ENCODE measurements around the gene WDR41. TPM values are rescaled to one million over a fixed set of nuclear protein-coding genes. Genes with fewer than 3 reads are reported as not detected.

WDR41 gene
- total and polyA plus RNA-seq, 2 of the 4 experiments (the other 2 are of a cell fraction): 38.1 to 72.1 TPM

DNA sequence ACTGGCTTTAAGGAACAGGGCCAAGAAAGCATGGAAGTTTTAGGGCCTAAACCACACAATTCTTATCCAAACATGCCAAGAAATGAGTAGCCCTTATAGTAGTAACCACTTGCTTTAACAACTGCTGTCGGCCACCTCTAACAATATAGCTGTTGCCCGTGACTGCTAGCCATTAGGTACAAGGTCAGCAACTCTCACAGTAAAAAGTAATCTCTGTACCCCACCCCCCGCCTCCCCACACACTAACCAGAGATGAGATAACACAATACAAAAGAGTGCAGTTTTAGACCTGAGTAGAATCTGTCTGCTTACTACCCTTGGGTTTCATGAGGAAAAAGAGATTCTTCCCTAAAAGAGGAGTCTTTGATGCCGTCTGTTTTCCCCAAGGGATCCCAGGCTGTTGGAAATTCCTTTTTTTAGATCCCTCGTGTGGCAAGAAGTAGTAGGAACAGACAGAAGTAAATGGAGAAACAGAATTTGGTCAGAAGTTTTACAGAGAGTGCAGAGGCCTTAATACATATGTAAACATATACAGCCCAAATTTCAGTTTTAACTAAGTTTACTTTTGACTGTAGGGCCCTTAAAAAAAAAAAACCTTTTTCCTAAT lies 94.3 kb downstream of the WDR41 start:
- H4K20me1 ChIP-seq (ENCODE audit: insufficient read depth, low read length): no peaks in the 10 kb centered on the region
- H3K18ac ChIP-seq (ENCODE audit: low read depth, low read length): no peak overlapping the region
- H3K27ac ChIP-seq (ENCODE audit: insufficient read depth, low read length): no peak overlapping the region
- no peak overlapping the region for H4K8ac ChIP-seq (ENCODE audit: low read depth in 2 of 2, low read length in 2 of 2)
- H2BK120ac ChIP-seq (ENCODE audit: low read depth, low read length): no peak overlapping the region
- peaks cover 7% of the 10 kb centered on the region; the same call in 1 of the 2 replicates for H3K27me3 ChIP-seq (ENCODE audit: control insufficient read depth, insufficient read depth, low read length)
- dilution Hi-C loops (cut with HindIII; ENCODE audit: low sequenced_read_pairs, unreplicated experiment) (no loop called here), intact Hi-C loops (cut with micrococcal nuclease) (no loop called here), in situ Hi-C loops (cut with MboI; ENCODE audit: low sequenced_read_pairs) (no loop called here)
- H3K14ac ChIP-seq (replicated peaks; ENCODE audit: low read depth, low read length): no peak overlapping the region
- no peaks in the 10 kb centered on the region for H3K79me1 ChIP-seq (ENCODE audit: low read depth in 1 of 2, low read length in 2 of 2)
- H2AK5ac ChIP-seq (ENCODE audit: low read depth, low read length): no peak overlapping the region
- H2AK9ac ChIP-seq (replicated peaks; ENCODE audit: low read depth, low read length, poor library complexity): no peak overlapping the region
- H3K4ac ChIP-seq (ENCODE audit: low read depth, low read length): no peak overlapping the region
- ATAC-seq (ENCODE audit: low read depth): no peak
- no peak overlapping the region for H3K4me2 ChIP-seq (ENCODE audit: low read depth, low read length)
- no peak for DNase-seq
- no peak for TF ChIP-seq POLR2A (IDR thresholded peaks at IDR 0.05; ENCODE audit: low read depth, low read length)
- no peak for TF ChIP-seq BHLHE40 (IDR thresholded peaks at IDR 0.05; ENCODE audit: low read depth, low read length)
- TF ChIP-seq MXI1 (IDR thresholded peaks at IDR 0.05; ENCODE audit: borderline replicate concordance, low read depth, low read length): no peak
- TF ChIP-seq NFE2L2 (IDR thresholded peaks at IDR 0.05; ENCODE audit: low read depth, low read length): no peak
- TF ChIP-seq, protein P1, sequence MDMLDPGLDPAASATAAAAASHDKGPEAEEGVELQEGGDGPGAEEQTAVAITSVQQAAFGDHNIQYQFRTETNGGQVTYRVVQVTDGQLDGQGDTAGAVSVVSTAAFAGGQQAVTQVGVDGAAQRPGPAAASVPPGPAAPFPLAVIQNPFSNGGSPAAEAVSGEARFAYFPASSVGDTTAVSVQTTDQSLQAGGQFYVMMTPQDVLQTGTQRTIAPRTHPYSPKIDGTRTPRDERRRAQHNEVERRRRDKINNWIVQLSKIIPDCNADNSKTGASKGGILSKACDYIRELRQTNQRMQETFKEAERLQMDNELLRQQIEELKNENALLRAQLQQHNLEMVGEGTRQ (IDR thresholded peaks at IDR 0.05; ENCODE audit: low read depth, low read length): no peak
- TF ChIP-seq, protein P2, sequence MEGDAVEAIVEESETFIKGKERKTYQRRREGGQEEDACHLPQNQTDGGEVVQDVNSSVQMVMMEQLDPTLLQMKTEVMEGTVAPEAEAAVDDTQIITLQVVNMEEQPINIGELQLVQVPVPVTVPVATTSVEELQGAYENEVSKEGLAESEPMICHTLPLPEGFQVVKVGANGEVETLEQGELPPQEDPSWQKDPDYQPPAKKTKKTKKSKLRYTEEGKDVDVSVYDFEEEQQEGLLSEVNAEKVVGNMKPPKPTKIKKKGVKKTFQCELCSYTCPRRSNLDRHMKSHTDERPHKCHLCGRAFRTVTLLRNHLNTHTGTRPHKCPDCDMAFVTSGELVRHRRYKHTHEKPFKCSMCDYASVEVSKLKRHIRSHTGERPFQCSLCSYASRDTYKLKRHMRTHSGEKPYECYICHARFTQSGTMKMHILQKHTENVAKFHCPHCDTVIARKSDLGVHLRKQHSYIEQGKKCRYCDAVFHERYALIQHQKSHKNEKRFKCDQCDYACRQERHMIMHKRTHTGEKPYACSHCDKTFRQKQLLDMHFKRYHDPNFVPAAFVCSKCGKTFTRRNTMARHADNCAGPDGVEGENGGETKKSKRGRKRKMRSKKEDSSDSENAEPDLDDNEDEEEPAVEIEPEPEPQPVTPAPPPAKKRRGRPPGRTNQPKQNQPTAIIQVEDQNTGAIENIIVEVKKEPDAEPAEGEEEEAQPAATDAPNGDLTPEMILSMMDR (conservative IDR thresholded peaks at IDR 0.05; ENCODE audit: low read depth, low read length): no peak
- no peak for TF ChIP-seq RFX5 (IDR thresholded peaks at IDR 0.05; ENCODE audit: low read depth, low read length)
- no peak for TF ChIP-seq MAZ (IDR thresholded peaks at IDR 0.05; ENCODE audit: borderline replicate concordance, low read depth, low read length)
- no peak for TF ChIP-seq CHD1 (IDR thresholded peaks at IDR 0.05; ENCODE audit: low read depth, low read length)
- TF ChIP-seq, protein P3, sequence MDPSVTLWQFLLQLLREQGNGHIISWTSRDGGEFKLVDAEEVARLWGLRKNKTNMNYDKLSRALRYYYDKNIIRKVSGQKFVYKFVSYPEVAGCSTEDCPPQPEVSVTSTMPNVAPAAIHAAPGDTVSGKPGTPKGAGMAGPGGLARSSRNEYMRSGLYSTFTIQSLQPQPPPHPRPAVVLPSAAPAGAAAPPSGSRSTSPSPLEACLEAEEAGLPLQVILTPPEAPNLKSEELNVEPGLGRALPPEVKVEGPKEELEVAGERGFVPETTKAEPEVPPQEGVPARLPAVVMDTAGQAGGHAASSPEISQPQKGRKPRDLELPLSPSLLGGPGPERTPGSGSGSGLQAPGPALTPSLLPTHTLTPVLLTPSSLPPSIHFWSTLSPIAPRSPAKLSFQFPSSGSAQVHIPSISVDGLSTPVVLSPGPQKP (IDR thresholded peaks at IDR 0.05; ENCODE audit: borderline replicate concordance, low read depth, low read length): no peak
- no peak for TF ChIP-seq CEBPB (IDR thresholded peaks at IDR 0.05; ENCODE audit: low read depth, low read length)
- TF ChIP-seq SMC3 (IDR thresholded peaks at IDR 0.05; ENCODE audit: low read depth, low read length): no peak
- TF ChIP-seq RAD21 (IDR thresholded peaks at IDR 0.05; ENCODE audit: low read length): no peak
- TF ChIP-seq FOS (IDR thresholded peaks at IDR 0.05; ENCODE audit: low read depth, low read length): no peak
- TF ChIP-seq MAFK (IDR thresholded peaks at IDR 0.05; ENCODE audit: low read depth, low read length): no peak
- no peak for TF ChIP-seq RCOR1 (IDR thresholded peaks at IDR 0.05; ENCODE audit: insufficient replicate concordance, low read length)
- CTCF ChIA-PET: interaction anchor here (0.6 to 0.7 kb wide), 2 partner anchors 149 to 1594 kb away, joined by 3 to 4 read pairs; no protein-coding TSS in a partner anchor
- whole genome bisulfite sequencing, 2 experiments (ENCODE audit: extremely low coverage in 2 of 2, insufficient read length in 1 of 2): 90% methylated on average over 2 of the region's 5 CpGs; no CpG with 5 or more reads in 1 of the 2 experiments
- no peaks in the 10 kb centered on the region for H3K9me3 ChIP-seq (ENCODE audit: control insufficient read depth, insufficient read depth, low read length)
- no peak overlapping the region for H2BK5ac ChIP-seq (ENCODE audit: low read depth, low read length, poor library complexity, severe bottlenecking)
- H3K56ac ChIP-seq (ENCODE audit: extremely low read depth, insufficient read depth, low read length): no peak overlapping the region
- H3K4me3 ChIP-seq (ENCODE audit: insufficient read depth, low read depth, low read length): no peak overlapping the region
- H2BK15ac ChIP-seq (ENCODE audit: low read depth, low read length): no peak overlapping the region
- no peak overlapping the region for H4K5ac ChIP-seq (ENCODE audit: low read depth, low read length)
- no TSS peak for BruUV-seq (replicated peaks)
- no peak overlapping the region for H3K9ac ChIP-seq (ENCODE audit: low read depth, low read length)
- H3K9me1 ChIP-seq (ENCODE audit: insufficient read depth, low read length): 0 out of 2 replicates have a peak, but pooled peaks cover 4% of the 10 kb centered on the region
- no peak overlapping the region for H4K91ac ChIP-seq (ENCODE audit: insufficient read depth, low read depth, low read length)
- no peak overlapping the region for H2AFZ ChIP-seq (replicated peaks; ENCODE audit: low read length, poor library complexity)
- no peak overlapping the region for H3K23ac ChIP-seq (ENCODE audit: low read depth, low read length)
- H3K4me1 ChIP-seq (ENCODE audit: control insufficient read depth, insufficient read depth, low read length): peaks cover 4% of the 10 kb centered on the region
- H3K36me3 ChIP-seq (ENCODE audit: control insufficient read depth, insufficient read depth, low read length): no peaks in the 10 kb centered on the region
- POLR2A ChIA-PET (ENCODE audit: unreplicated experiment): no interaction called here
- no peak overlapping the region for H2BK20ac ChIP-seq (ENCODE audit: low read depth, low read length)

Data from IMR-90 (cell line).